GM19193 (cell line): ENCODE data around the gene GRIK1.

ENCODE experiments used
- POLR2A ChIP-seq: IDR thresholded peaks from 4 replicates; pipeline ENCODE4 v1.6.1; 2011; ENCODE audit not compliant: insufficient read depth, insufficient read length; ENCODE audit errors: extremely low read depth

GRIK1 gene

GRCh38 chr21:29939924-29940275 is at the start of gene GRIK1:
TSS of gene GRIK1 (minus strand) at chr21:29939996.
- no peak for TF ChIP-seq POLR2A

GRCh38 chr21:29987762-29988161 is 48.0 kb upstream of the GRIK1 start:
- no peak for TF ChIP-seq POLR2A

- no peak for TF ChIP-seq POLR2A
Measured at GRCh38 chr21:29985866-29986265, 46.1 kb upstream of the GRIK1 start.

GRCh38 chr21:29979043-29979442 is 39.2 kb upstream of the GRIK1 start:
- no peak for TF ChIP-seq POLR2A

- no peak for TF ChIP-seq POLR2A
Measured at GRCh38 chr21:29975776-29976175, 36.0 kb upstream of the GRIK1 start.

GRCh38 chr21:29973258-29973657 is 33.5 kb upstream of the GRIK1 start:
- no peak for TF ChIP-seq POLR2A

GRCh38 chr21:29961291-29962027 is 21.7 kb upstream of the GRIK1 start:
- no peak for TF ChIP-seq POLR2A

- TF ChIP-seq POLR2A, result no peak
Measured at GRCh38 chr21:29958551-29958950, 18.8 kb upstream of the GRIK1 start.

GRCh38 chr21:29953690-29954089 is 13.9 kb upstream of the GRIK1 start:
- no peak for TF ChIP-seq POLR2A

GRCh38 chr21:29953072-29953471 is 13.3 kb upstream of the GRIK1 start:
- no peak for TF ChIP-seq POLR2A

- no peak for TF ChIP-seq POLR2A
Measured at GRCh38 chr21:29951911-29952310, 12.1 kb upstream of the GRIK1 start.

- TF ChIP-seq POLR2A, result no peak
Measured at GRCh38 chr21:29949991-29950390, 10.2 kb upstream of the GRIK1 start.

- TF ChIP-seq POLR2A, result no peak
Measured at GRCh38 chr21:29947119-29947518, 7.3 kb upstream of the GRIK1 start.

- TF ChIP-seq POLR2A, result no peak
Measured at GRCh38 chr21:29943885-29944284, 4.1 kb upstream of the GRIK1 start.

- no peak for TF ChIP-seq POLR2A
Measured at GRCh38 chr21:29942034-29942433, 2.2 kb upstream of the GRIK1 start.

GRCh38 chr21:29940991-29941390 is 1.2 kb upstream of the GRIK1 start:
- no peak for TF ChIP-seq POLR2A

- TF ChIP-seq POLR2A, result no peak
Measured at GRCh38 chr21:29940361-29940760, 565 bp upstream of the GRIK1 start.
